ENCODE results near the gene RIT2.

GRCh38 chr18:42915299-42915698 is 200.2 kb downstream of the RIT2 start:
- no peak for TF ChIP-seq CTCF (IDR thresholded peaks at IDR 0.05)
- TF ChIP-seq POLR2A (IDR thresholded peaks at IDR 0.05): no peak
- TF ChIP-seq POLR2AphosphoS5 (IDR thresholded peaks at IDR 0.05): no peak
- no peak for TF ChIP-seq EP300 (IDR thresholded peaks at IDR 0.05)
